IMR-90 (cell line): Measurements from ENCODE around the gene IQSEC1.

ENCODE experiments used
- CTCF ChIP-seq: conservative IDR thresholded peaks from 2 replicates; pipeline ENCODE4 v1.5.1; 2012; ENCODE audit warnings: mild to moderate bottlenecking, low read depth, low read length, improper control_type of control experiment
- POLR2A ChIP-seq: IDR thresholded peaks from 2 replicates; pipeline ENCODE4 v1.6.1; 2012; ENCODE audit warnings: mild to moderate bottlenecking, low read depth, low read length

- TF ChIP-seq CTCF: no peak
- no peak for TF ChIP-seq POLR2A
Measured at GRCh38 chr3:13031621-13032020, 41.6 kb downstream of the IQSEC1 start.
